Erythroblast (primary cell): Measurements from ENCODE around the gene CCDC158.

ENCODE experiments used
- GATA1 ChIP-seq: IDR thresholded peaks from 2 replicates; pipeline ENCODE4 v1.6.1; 2011; ENCODE audit warnings: low read depth, mild to moderate bottlenecking, control low read depth, low read length, moderate library complexity
- POLR2A ChIP-seq: IDR thresholded peaks from 2 replicates; pipeline ENCODE4 v1.6.1; 2011; ENCODE audit warnings: mild to moderate bottlenecking, low read length

GRCh38 chr4:76315267-76315918 is 105.5 kb downstream of the CCDC158 start:
- TF ChIP-seq POLR2A (no peak), GATA1 (no peak)
